Liver (tissue), 9 donors: ENCODE measurements around the gene SIX1. TPM values are rescaled to one million over a fixed set of nuclear protein-coding genes. Genes with fewer than 3 reads are reported as not detected.
A peak's percentile ranks its signal among the peaks of the same experiment; 100 is the strongest.

Experiments
- DNase-seq: peaks from one replicate; pipeline ENCODE4 v3.0.0-alpha.2; 2017; ENCODE audit warnings: low spot score
- H3K27ac ChIP-seq, 2 donors: one replicate each; pipeline ENCODE4 v1.7.0; 2013; ENCODE audit warnings: inconsistent platforms in 2 of 2, low read length in 2 of 2, control low read depth in 1 of 2, low read depth in 1 of 2, mild to moderate bottlenecking in 1 of 2
- H3K27me3 ChIP-seq, 4 donors: one replicate each; pipeline versions ENCODE4 v1.6.1 to v1.7.0; 2013; ENCODE audit warnings: low read length in 3 of 4, inconsistent platforms in 1 of 4, mild to moderate bottlenecking in 1 of 4, moderate library complexity in 1 of 4; ENCODE audit not compliant: control insufficient read depth in 4 of 4, insufficient read depth in 4 of 4
- H3K36me3 ChIP-seq, 4 donors: one replicate each; pipeline versions ENCODE4 v1.6.1 to v1.7.0; 2013; ENCODE audit warnings: low read length in 3 of 4, mild to moderate bottlenecking in 3 of 4, low read depth in 1 of 4, moderate library complexity in 1 of 4; ENCODE audit not compliant: control insufficient read depth in 4 of 4, insufficient read depth in 3 of 4
- H3K4me1 ChIP-seq, 4 donors: one replicate each; pipeline versions ENCODE4 v1.6.1 to v1.7.0; 2013; ENCODE audit warnings: low read length in 3 of 4, mild to moderate bottlenecking in 3 of 4, moderate library complexity in 1 of 4; ENCODE audit not compliant: control insufficient read depth in 4 of 4, insufficient read depth in 4 of 4
- H3K4me3 ChIP-seq, 3 donors: one replicate each; pipeline versions ENCODE4 v1.6.1 to v1.7.0; 2013; ENCODE audit warnings: low read length in 3 of 3, control low read depth in 1 of 3, low read depth in 1 of 3, mild to moderate bottlenecking in 1 of 3
- H3K9ac ChIP-seq, 2 donors: one replicate each; pipeline ENCODE4 v1.7.0; 2013; ENCODE audit warnings: low read length in 2 of 2, mild to moderate bottlenecking in 2 of 2, moderate library complexity in 2 of 2, control low read depth in 1 of 2, low read depth in 1 of 2
- H3K9me3 ChIP-seq, 4 donors: one replicate each; pipeline versions ENCODE4 v1.6.1 to v1.7.0; 2013; ENCODE audit warnings: low read length in 3 of 4; ENCODE audit not compliant: control insufficient read depth in 4 of 4
- CTCF ChIP-seq: fragments of 150-350 bp; IDR thresholded peaks from 2 replicates; pipeline ENCODE4 v1.5.1; 2017; ENCODE audit warnings: improper control_type of control experiment, low read depth, low read length; ENCODE audit not compliant: missing input control
- EGR1 ChIP-seq, 2 donors: IDR thresholded peaks; 2 replicates each; pipeline ENCODE4 v1.6.1; 2016 to 2018; ENCODE audit warnings: antibody characterized with exemption in 2 of 2, low read depth in 2 of 2
- FOXA1 ChIP-seq: IDR thresholded peaks from 2 replicates; pipeline ENCODE4 v1.6.1; 2016; ENCODE audit warnings: antibody characterized with exemption
- FOXA2 ChIP-seq: IDR thresholded peaks from 2 replicates; pipeline ENCODE4 v1.6.1; 2016; ENCODE audit warnings: antibody characterized with exemption
- HNF4A ChIP-seq, 2 donors: conservative IDR thresholded peaks; 2 replicates each; pipeline ENCODE4 v1.6.1; 2016; ENCODE audit warnings: antibody characterized with exemption in 2 of 2, mild to moderate bottlenecking in 2 of 2
- MAX ChIP-seq: IDR thresholded peaks from 2 replicates; pipeline ENCODE4 v1.6.1; 2016; ENCODE audit warnings: antibody characterized with exemption
- NR2F2 ChIP-seq: IDR thresholded peaks from 2 replicates; pipeline ENCODE4 v1.6.1; 2016; ENCODE audit warnings: antibody characterized with exemption
- RAD21 ChIP-seq, 2 donors: IDR thresholded peaks; 2 replicates each; pipeline ENCODE4 v1.6.1; 2016; ENCODE audit warnings: antibody characterized with exemption in 2 of 2, mild to moderate bottlenecking in 2 of 2
- REST ChIP-seq: IDR thresholded peaks from 2 replicates; pipeline ENCODE4 v1.6.1; 2016; ENCODE audit warnings: antibody characterized with exemption, mild to moderate bottlenecking
- SP1 ChIP-seq: IDR thresholded peaks from 2 replicates; pipeline ENCODE4 v1.6.1; 2018; ENCODE audit warnings: antibody characterized with exemption, mild to moderate bottlenecking
- TAF1 ChIP-seq: conservative IDR thresholded peaks from 2 replicates; pipeline ENCODE4 v1.6.1; 2016; ENCODE audit warnings: antibody characterized with exemption, mild to moderate bottlenecking
- YY1 ChIP-seq: IDR thresholded peaks from 2 replicates; pipeline ENCODE4 v1.6.1; 2016; ENCODE audit warnings: antibody characterized with exemption, mild to moderate bottlenecking
- ZBTB33 ChIP-seq: IDR thresholded peaks from 2 replicates; pipeline ENCODE4 v1.6.1; 2016; ENCODE audit warnings: antibody characterized with exemption
- WGBS: extraction: QIAGEN DNeasy Blood & Tissue Kit; methylation state at CpG from one replicate; pipeline ENCODE4 v1.1.7; 2013; 5-methylcytosine and 5-hydroxymethylcytosine counted together
- polyA plus RNA-seq, 2 donors: library from polyadenylated mRNA; stranded (reverse) in 1 of 2; unstranded in 1 of 2; fragments of 200-250 nt in 1 of 2; fragments of >200 nt in 1 of 2; fragmentation: Nextera tagmentation in 1 of 2; extraction: Ambion mirVana in 1 of 2; gene quantifications; one replicate each; pipeline versions ENCODE4 v1.2.1 to v1.2.3, GENCODE V29; 2013 to 2015
- total RNA-seq, 2 donors: library from RNA; depleted of rRNA; stranded (reverse); fragments of >200 nt; gene quantifications; one replicate each; pipeline ENCODE4 v1.2.3, GENCODE V29; 2014
- donor health status: healthy.
- donor health status: healthy.
- donor health status: healthy.
- donor health status: healthy.
- donor health status: healthy.

Gene SIX1
- total and polyA plus RNA-seq, 4 donors, result not detected

- no peak for TF ChIP-seq TAF1
- TF ChIP-seq HNF4A (conservative IDR thresholded peaks at IDR 0.05), result no peak
Observed at GRCh38 chr14:60657456-60658210, 8.4 kb upstream of the SIX1 start (continued).

GRCh38 chr14:60656686-60657455 is 7.6 kb upstream of the SIX1 start:
- no peak for TF ChIP-seq YY1
- peak; percentile 66 to 71 for TF ChIP-seq RAD21 (IDR thresholded peaks at IDR 0.05)
- peak; percentile 26 for TF ChIP-seq CTCF
- H3K9ac ChIP-seq, result peak overlapping the region in 1 of 2 donors; percentile 39
- peak overlapping the region; percentile 66 to 90 (median 85) for H3K4me3 ChIP-seq
- H3K4me1 ChIP-seq, result peaks cover 9 to 22% (median 14%) of the 10 kb centered on the region in 4 donors
- H3K9me3 ChIP-seq, result no peaks in the 10 kb centered on the region
- no peak for DNase-seq
- no peaks in the 10 kb centered on the region for H3K36me3 ChIP-seq
- peaks cover 4 to 20% (median 14%) of the 10 kb centered on the region in 4 donors for H3K27me3 ChIP-seq
- WGBS, result 1% methylated on average over 75 of the region's 75 CpGs
- no peak overlapping the region for H3K27ac ChIP-seq

GRCh38 chr14:60655898-60656685 is 6.8 kb upstream of the SIX1 start:
- DNase-seq, result no peak
- no peak overlapping the region for H3K27ac ChIP-seq
- no peak overlapping the region for H3K9ac ChIP-seq
- WGBS, result 33% methylated on average over 36 of the region's 36 CpGs
- no peaks in the 10 kb centered on the region for H3K9me3 ChIP-seq
- H3K4me3 ChIP-seq, result peak overlapping the region in 1 of 3 donors; percentile 90
- TF ChIP-seq MAX, result no peak
- H3K36me3 ChIP-seq, result no peaks in the 10 kb centered on the region
- H3K4me1 ChIP-seq, result peaks cover 9 to 24% (median 14%) of the 10 kb centered on the region in 4 donors
- peaks cover 4 to 27% (median 14%) of the 10 kb centered on the region in 4 donors for H3K27me3 ChIP-seq

GRCh38 chr14:60655119-60655897 is 6.0 kb upstream of the SIX1 start:
- peaks cover 4 to 32% (median 15%) of the 10 kb centered on the region in 4 donors for H3K27me3 ChIP-seq
- DNase-seq, result no peak
- peaks cover 9 to 25% (median 14%) of the 10 kb centered on the region in 4 donors for H3K4me1 ChIP-seq
- no peak overlapping the region for H3K4me3 ChIP-seq
- H3K9me3 ChIP-seq, result no peaks in the 10 kb centered on the region
- 30% methylated on average over 29 of the region's 29 CpGs for WGBS
- no peaks in the 10 kb centered on the region for H3K36me3 ChIP-seq
- TF ChIP-seq ZBTB33, result no peak
- no peak for TF ChIP-seq MAX
- no peak for TF ChIP-seq EGR1 (IDR thresholded peaks at IDR 0.05; ENCODE audit: low read depth in 2 of 2)
- no peak for TF ChIP-seq FOXA2
- TF ChIP-seq NR2F2, result no peak
- TF ChIP-seq TAF1, result no peak
- no peak for TF ChIP-seq SP1
- no peak for TF ChIP-seq FOXA1
- TF ChIP-seq REST, result no peak
- H3K9ac ChIP-seq, result no peak overlapping the region
- H3K27ac ChIP-seq, result no peak overlapping the region
